WTC11 (cell line): Measurements from ENCODE around the gene CTDSPL. TPM values are rescaled to one million over a fixed set of nuclear protein-coding genes. Genes with fewer than 3 reads are reported as not detected.
A peak's percentile ranks its signal among the peaks of the same experiment; 100 is the strongest.

ENCODE experiments used
- ATAC-seq: fragments of 200-7000 bp; cut with Tn5 transposase; 2 replicates; pipeline ENCODE4 v1.10.0; 2021; ENCODE audit warnings: mild to moderate bottlenecking, moderate library complexity
- CTCF ChIA-PET: fragments of 300-600 bp; sonication (Branson Sonifier 250); formaldehyde crosslinking; loops from one replicate; lab custom pipeline; 2021; ENCODE audit warnings: antibody characterized with exemption; lab: Charles Lee
- POLR2A ChIA-PET: fragments of 350-600 bp; sonication (Branson Sonifier 250); formaldehyde crosslinking; loops from one replicate; lab custom pipeline; 2021; ENCODE audit warnings: antibody characterized with exemption; lab: Charles Lee
- DNase-seq: peaks from one replicate; pipeline ENCODE4 v3.0.0; 2021; ENCODE audit warnings: low spot score
- H3K27ac Mint-ChIP-seq: 2 replicates; pipeline ENCODE4 v1.8.0; 2021; ENCODE audit warnings: mixed read lengths
- H3K27me3 Mint-ChIP-seq: 2 replicates; pipeline ENCODE4 v1.8.0; 2021; ENCODE audit warnings: low read depth, mild to moderate bottlenecking, moderate library complexity, mixed read lengths
- H3K36me3 Mint-ChIP-seq: 2 replicates; pipeline ENCODE4 v1.8.0; 2021; ENCODE audit warnings: mixed read lengths
- H3K4me1 Mint-ChIP-seq: 2 replicates; pipeline ENCODE4 v1.8.0; 2022; ENCODE audit warnings: mixed read lengths
- H3K4me3 Mint-ChIP-seq: 2 replicates; pipeline ENCODE4 v1.8.0; 2021; ENCODE audit warnings: mild to moderate bottlenecking, moderate library complexity, mixed read lengths
- H3K9me3 Mint-ChIP-seq: 2 replicates; pipeline ENCODE4 v1.8.0; 2021; ENCODE audit warnings: mixed read lengths
- ELF4 ChIP-seq: sonication (generic); formaldehyde crosslinking; IDR thresholded peaks from 2 replicates; pipeline ENCODE4 v1.8.1; 2022; ENCODE audit warnings: low read depth, mild to moderate bottlenecking, moderate library complexity, missing genetic modification reagents
- EMX1 ChIP-seq: fragments of 250-450 bp; sonication (Bioruptor Pico); IDR thresholded peaks from 2 replicates; pipeline ENCODE4 v1.8.0; 2021; ENCODE audit warnings: mild to moderate bottlenecking
- GABPB1 ChIP-seq: sonication (generic); formaldehyde crosslinking; IDR thresholded peaks from 2 replicates; pipeline ENCODE4 v1.8.1; 2023; ENCODE audit warnings: mild to moderate bottlenecking, missing genetic modification reagents
- JUN ChIP-seq: sonication (generic); formaldehyde crosslinking; IDR thresholded peaks from 2 replicates; pipeline ENCODE4 v1.8.0; 2023; ENCODE audit warnings: mild to moderate bottlenecking, missing genetic modification reagents
- MXD4 ChIP-seq: fragments of 250-450 bp; sonication (Bioruptor Pico); IDR thresholded peaks from 2 replicates; pipeline ENCODE4 v1.8.0; 2021; ENCODE audit warnings: mild to moderate bottlenecking, moderate library complexity, borderline replicate concordance
- NFATC4 ChIP-seq: fragments of 250-450 bp; sonication (Bioruptor Pico); IDR thresholded peaks from 2 replicates; pipeline ENCODE4 v1.9.0; 2021; ENCODE audit warnings: mild to moderate bottlenecking
- NFYB ChIP-seq: sonication (generic); formaldehyde crosslinking; conservative IDR thresholded peaks from 2 replicates; pipeline ENCODE4 v1.8.0; 2022; ENCODE audit warnings: low read depth, missing genetic modification reagents
- NR1H2 ChIP-seq: sonication (generic); formaldehyde crosslinking; IDR thresholded peaks from 2 replicates; pipeline ENCODE4 v1.9.0; 2021; ENCODE audit warnings: mild to moderate bottlenecking, moderate library complexity, missing genetic modification reagents
- OVOL2 ChIP-seq: fragments of 250-450 bp; sonication (Bioruptor Pico); IDR thresholded peaks from 2 replicates; pipeline ENCODE4 v1.9.0; 2021; ENCODE audit warnings: mild to moderate bottlenecking, borderline replicate concordance
- RORB ChIP-seq: fragments of 250-450 bp; sonication (Bioruptor Pico); IDR thresholded peaks from 2 replicates; pipeline ENCODE4 v1.9.0; 2021; ENCODE audit warnings: mild to moderate bottlenecking
- SMAD3 ChIP-seq: sonication (generic); formaldehyde crosslinking; IDR thresholded peaks from 2 replicates; pipeline ENCODE4 v1.8.0; 2022; ENCODE audit warnings: missing genetic modification reagents, mild to moderate bottlenecking, borderline replicate concordance
- SMAD4 ChIP-seq: sonication (generic); formaldehyde crosslinking; IDR thresholded peaks from 2 replicates; pipeline ENCODE4 v1.8.0; 2022; ENCODE audit warnings: mild to moderate bottlenecking, missing genetic modification reagents
- SOX15 ChIP-seq: fragments of 250-450 bp; sonication (Bioruptor Pico); IDR thresholded peaks from 2 replicates; pipeline ENCODE4 v1.9.0; 2021; ENCODE audit warnings: mild to moderate bottlenecking
- SP1 ChIP-seq: sonication (generic); formaldehyde crosslinking; conservative IDR thresholded peaks from 2 replicates; pipeline ENCODE4 v1.8.1; 2022; ENCODE audit warnings: missing genetic modification reagents
- TCF7 ChIP-seq: sonication (generic); formaldehyde crosslinking; IDR thresholded peaks from 2 replicates; pipeline ENCODE4 v1.8.0; 2022; ENCODE audit warnings: mild to moderate bottlenecking, low read depth, missing genetic modification reagents, moderate library complexity
- total RNA-seq: library from RNA; stranded (reverse); gene quantifications from 3 replicates; pipeline ENCODE4 v1.2.3, GENCODE V29; 2021
- TF ChIP-seq, protein P1 (sequence below): sonication (generic); formaldehyde crosslinking; IDR thresholded peaks from 2 replicates; pipeline ENCODE4 v1.8.1; 2022; ENCODE audit warnings: mild to moderate bottlenecking, moderate library complexity, missing genetic modification reagents
- TF ChIP-seq, protein P2 (sequence below): fragments of 250-450 bp; sonication (Bioruptor Pico); IDR thresholded peaks from 2 replicates; pipeline ENCODE4 v1.8.0; 2021; ENCODE audit warnings: mild to moderate bottlenecking
- TF ChIP-seq, protein P3 (sequence below): sonication (generic); formaldehyde crosslinking; IDR thresholded peaks from 2 replicates; pipeline ENCODE4 v1.8.0; 2023; ENCODE audit warnings: missing genetic modification reagents
- TF ChIP-seq, protein P4 (sequence below): fragments of 200-600 bp; IDR thresholded peaks from 2 replicates; pipeline ENCODE4 v1.8.0; 2022; ENCODE audit warnings: antibody characterized with exemption
- TF ChIP-seq, protein P5 (sequence below): sonication (generic); formaldehyde crosslinking; IDR thresholded peaks from 2 replicates; pipeline ENCODE4 v1.8.1; 2022; ENCODE audit warnings: missing genetic modification reagents, borderline replicate concordance
- TF ChIP-seq, protein P6 (sequence below): sonication (generic); formaldehyde crosslinking; IDR thresholded peaks from 2 replicates; pipeline ENCODE4 v1.8.0; 2023; ENCODE audit warnings: missing genetic modification reagents, mild to moderate bottlenecking, borderline replicate concordance
- TF ChIP-seq, protein P7 (sequence below): sonication (generic); formaldehyde crosslinking; IDR thresholded peaks from 2 replicates; pipeline ENCODE4 v1.8.1; 2022; ENCODE audit warnings: low read depth, missing genetic modification reagents, borderline replicate concordance

The CTDSPL gene
- total RNA-seq, 1 experiment from 2014 or later: 41.2 TPM

DNA sequence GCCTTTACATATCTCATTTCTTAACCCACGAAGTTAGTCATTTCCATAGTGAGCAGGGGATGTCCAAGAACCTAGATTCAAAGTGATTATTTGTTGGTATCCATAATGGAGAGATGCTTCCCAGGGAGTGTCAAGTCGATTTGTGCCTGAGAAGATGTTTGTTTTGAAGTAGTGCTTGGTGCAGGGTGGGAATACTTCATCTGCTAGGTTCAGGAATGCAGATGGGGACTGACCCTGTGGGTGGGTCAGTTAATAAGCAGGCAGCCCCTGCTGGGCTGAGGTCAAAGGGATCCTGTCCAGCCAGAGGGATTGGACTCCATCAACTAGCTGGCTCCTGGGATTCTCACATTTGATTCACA, 84.8 kb downstream of the CTDSPL start:
- no peak for ATAC-seq
- Mint-ChIP-seq H3K36me3 (peaks cover 9% of the 10 kb centered on the region), H3K9me3 (no peaks in the 10 kb centered on the region), H3K4me3 (no peak overlapping the region), H3K27ac (peak overlapping the region; percentile 7; the same call in 1 of the 2 replicates), H3K27me3 (no peaks in the 10 kb centered on the region), H3K4me1 (peaks cover 18% of the 10 kb centered on the region)
- POLR2A ChIA-PET: no interaction called here
- no peak for DNase-seq
- TF ChIP-seq, protein P1, sequence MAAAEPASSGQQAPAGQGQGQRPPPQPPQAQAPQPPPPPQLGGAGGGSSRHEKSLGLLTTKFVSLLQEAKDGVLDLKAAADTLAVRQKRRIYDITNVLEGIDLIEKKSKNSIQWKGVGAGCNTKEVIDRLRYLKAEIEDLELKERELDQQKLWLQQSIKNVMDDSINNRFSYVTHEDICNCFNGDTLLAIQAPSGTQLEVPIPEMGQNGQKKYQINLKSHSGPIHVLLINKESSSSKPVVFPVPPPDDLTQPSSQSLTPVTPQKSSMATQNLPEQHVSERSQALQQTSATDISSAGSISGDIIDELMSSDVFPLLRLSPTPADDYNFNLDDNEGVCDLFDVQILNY (CRISPR knock-in tag): no peak
- TF ChIP-seq, protein P2, sequence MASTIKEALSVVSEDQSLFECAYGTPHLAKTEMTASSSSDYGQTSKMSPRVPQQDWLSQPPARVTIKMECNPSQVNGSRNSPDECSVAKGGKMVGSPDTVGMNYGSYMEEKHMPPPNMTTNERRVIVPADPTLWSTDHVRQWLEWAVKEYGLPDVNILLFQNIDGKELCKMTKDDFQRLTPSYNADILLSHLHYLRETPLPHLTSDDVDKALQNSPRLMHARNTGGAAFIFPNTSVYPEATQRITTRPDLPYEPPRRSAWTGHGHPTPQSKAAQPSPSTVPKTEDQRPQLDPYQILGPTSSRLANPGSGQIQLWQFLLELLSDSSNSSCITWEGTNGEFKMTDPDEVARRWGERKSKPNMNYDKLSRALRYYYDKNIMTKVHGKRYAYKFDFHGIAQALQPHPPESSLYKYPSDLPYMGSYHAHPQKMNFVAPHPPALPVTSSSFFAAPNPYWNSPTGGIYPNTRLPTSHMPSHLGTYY (CRISPR knock-in tag): no peak
- TF ChIP-seq SMAD3 (CRISPR knock-in tag) (no peak), ELF4 (no peak), SOX15 (CRISPR knock-in tag) (no peak), GABPB1 (no peak), NFATC4 (CRISPR knock-in tag) (no peak), SMAD4 (CRISPR knock-in tag) (no peak), OVOL2 (CRISPR knock-in tag) (no peak)
- TF ChIP-seq, protein P3, sequence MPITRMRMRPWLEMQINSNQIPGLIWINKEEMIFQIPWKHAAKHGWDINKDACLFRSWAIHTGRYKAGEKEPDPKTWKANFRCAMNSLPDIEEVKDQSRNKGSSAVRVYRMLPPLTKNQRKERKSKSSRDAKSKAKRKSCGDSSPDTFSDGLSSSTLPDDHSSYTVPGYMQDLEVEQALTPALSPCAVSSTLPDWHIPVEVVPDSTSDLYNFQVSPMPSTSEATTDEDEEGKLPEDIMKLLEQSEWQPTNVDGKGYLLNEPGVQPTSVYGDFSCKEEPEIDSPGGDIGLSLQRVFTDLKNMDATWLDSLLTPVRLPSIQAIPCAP: no peak
- CTCF ChIA-PET: interaction anchor here (1.4 to 1.6 kb wide), 2 partner anchors 20 to 28 kb away, joined by 6 to 7 read pairs; no protein-coding TSS in a partner anchor

DNA sequence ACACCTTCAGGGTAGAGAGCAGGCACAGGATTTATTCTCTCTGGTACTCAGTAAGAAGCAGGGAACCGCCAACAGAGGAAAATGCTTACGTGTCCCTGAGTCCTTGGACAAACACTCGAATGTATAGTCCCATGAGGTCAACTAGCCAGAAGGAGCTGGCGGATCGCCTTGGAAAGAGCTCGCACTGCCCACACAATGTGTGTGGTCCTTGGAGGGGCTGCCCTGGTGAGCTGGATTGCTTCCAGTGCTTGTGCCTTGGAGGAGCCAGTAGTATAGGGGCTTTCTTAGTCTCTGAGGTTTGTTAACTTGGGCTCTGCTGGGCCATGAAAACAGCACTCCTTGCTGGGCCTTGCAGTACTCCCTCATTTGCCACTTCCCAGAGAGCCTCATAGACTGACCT, 88.2 kb downstream of the CTDSPL start:
- ATAC-seq (peak; percentile 34; the same call in 1 of the 2 replicates), DNase-seq (no peak)
- Mint-ChIP-seq H3K36me3 (peaks cover 19% of the 10 kb centered on the region), H3K4me3 (no peak overlapping the region), H3K27ac (no peak overlapping the region), H3K27me3 (no peaks in the 10 kb centered on the region), H3K9me3 (peaks cover 8% of the 10 kb centered on the region; the same call in 1 of the 2 replicates), H3K4me1 (peaks cover 13% of the 10 kb centered on the region)
- POLR2A ChIA-PET: no interaction called here
- CTCF ChIA-PET: interaction anchor here (0.6 kb wide), 1 partner anchor 12 kb away, joined by 3 read pairs; no protein-coding TSS in a partner anchor
- TF ChIP-seq, protein P3: no peak
- TF ChIP-seq, protein P4, sequence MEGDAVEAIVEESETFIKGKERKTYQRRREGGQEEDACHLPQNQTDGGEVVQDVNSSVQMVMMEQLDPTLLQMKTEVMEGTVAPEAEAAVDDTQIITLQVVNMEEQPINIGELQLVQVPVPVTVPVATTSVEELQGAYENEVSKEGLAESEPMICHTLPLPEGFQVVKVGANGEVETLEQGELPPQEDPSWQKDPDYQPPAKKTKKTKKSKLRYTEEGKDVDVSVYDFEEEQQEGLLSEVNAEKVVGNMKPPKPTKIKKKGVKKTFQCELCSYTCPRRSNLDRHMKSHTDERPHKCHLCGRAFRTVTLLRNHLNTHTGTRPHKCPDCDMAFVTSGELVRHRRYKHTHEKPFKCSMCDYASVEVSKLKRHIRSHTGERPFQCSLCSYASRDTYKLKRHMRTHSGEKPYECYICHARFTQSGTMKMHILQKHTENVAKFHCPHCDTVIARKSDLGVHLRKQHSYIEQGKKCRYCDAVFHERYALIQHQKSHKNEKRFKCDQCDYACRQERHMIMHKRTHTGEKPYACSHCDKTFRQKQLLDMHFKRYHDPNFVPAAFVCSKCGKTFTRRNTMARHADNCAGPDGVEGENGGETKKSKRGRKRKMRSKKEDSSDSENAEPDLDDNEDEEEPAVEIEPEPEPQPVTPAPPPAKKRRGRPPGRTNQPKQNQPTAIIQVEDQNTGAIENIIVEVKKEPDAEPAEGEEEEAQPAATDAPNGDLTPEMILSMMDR: no peak
- no peak for TF ChIP-seq NFYB
- no peak for TF ChIP-seq NR1H2 (CRISPR knock-in tag)
- TF ChIP-seq SP1 (CRISPR knock-in tag): no peak
- no peak for TF ChIP-seq MXD4 (CRISPR knock-in tag)
- TF ChIP-seq JUN (CRISPR knock-in tag): no peak
- TF ChIP-seq, protein P5, sequence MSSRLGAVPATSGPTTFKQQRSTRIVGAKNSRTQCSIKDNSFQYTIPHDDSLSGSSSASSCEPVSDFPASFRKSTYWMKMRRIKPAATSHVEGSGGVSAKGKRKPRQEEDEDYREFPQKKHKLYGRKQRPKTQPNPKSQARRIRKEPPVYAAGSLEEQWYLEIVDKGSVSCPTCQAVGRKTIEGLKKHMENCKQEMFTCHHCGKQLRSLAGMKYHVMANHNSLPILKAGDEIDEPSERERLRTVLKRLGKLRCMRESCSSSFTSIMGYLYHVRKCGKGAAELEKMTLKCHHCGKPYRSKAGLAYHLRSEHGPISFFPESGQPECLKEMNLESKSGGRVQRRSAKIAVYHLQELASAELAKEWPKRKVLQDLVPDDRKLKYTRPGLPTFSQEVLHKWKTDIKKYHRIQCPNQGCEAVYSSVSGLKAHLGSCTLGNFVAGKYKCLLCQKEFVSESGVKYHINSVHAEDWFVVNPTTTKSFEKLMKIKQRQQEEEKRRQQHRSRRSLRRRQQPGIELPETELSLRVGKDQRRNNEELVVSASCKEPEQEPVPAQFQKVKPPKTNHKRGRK: no peak
- no peak for TF ChIP-seq EMX1 (CRISPR knock-in tag)
- TF ChIP-seq, protein P6, sequence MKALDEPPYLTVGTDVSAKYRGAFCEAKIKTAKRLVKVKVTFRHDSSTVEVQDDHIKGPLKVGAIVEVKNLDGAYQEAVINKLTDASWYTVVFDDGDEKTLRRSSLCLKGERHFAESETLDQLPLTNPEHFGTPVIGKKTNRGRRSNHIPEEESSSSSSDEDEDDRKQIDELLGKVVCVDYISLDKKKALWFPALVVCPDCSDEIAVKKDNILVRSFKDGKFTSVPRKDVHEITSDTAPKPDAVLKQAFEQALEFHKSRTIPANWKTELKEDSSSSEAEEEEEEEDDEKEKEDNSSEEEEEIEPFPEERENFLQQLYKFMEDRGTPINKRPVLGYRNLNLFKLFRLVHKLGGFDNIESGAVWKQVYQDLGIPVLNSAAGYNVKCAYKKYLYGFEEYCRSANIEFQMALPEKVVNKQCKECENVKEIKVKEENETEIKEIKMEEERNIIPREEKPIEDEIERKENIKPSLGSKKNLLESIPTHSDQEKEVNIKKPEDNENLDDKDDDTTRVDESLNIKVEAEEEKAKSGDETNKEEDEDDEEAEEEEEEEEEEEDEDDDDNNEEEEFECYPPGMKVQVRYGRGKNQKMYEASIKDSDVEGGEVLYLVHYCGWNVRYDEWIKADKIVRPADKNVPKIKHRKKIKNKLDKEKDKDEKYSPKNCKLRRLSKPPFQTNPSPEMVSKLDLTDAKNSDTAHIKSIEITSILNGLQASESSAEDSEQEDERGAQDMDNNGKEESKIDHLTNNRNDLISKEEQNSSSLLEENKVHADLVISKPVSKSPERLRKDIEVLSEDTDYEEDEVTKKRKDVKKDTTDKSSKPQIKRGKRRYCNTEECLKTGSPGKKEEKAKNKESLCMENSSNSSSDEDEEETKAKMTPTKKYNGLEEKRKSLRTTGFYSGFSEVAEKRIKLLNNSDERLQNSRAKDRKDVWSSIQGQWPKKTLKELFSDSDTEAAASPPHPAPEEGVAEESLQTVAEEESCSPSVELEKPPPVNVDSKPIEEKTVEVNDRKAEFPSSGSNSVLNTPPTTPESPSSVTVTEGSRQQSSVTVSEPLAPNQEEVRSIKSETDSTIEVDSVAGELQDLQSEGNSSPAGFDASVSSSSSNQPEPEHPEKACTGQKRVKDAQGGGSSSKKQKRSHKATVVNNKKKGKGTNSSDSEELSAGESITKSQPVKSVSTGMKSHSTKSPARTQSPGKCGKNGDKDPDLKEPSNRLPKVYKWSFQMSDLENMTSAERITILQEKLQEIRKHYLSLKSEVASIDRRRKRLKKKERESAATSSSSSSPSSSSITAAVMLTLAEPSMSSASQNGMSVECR: no peak
- no peak for TF ChIP-seq RORB
- TF ChIP-seq, protein P7, sequence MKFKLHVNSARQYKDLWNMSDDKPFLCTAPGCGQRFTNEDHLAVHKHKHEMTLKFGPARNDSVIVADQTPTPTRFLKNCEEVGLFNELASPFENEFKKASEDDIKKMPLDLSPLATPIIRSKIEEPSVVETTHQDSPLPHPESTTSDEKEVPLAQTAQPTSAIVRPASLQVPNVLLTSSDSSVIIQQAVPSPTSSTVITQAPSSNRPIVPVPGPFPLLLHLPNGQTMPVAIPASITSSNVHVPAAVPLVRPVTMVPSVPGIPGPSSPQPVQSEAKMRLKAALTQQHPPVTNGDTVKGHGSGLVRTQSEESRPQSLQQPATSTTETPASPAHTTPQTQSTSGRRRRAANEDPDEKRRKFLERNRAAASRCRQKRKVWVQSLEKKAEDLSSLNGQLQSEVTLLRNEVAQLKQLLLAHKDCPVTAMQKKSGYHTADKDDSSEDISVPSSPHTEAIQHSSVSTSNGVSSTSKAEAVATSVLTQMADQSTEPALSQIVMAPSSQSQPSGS: no peak
- TF ChIP-seq, protein P1 (CRISPR knock-in tag): no peak
- TF ChIP-seq TCF7: no peak
